C4-2B (cell line): ENCODE measurements around the gene NVL.

Experiments
- CTCF ChIP-seq: fragments of 450-650 bp; conservative IDR thresholded peaks from 2 replicates; pipeline ENCODE4 v1.5.1; 2017; ENCODE audit warnings: mild to moderate bottlenecking
- ZFX ChIP-seq: fragments of 450-650 bp; IDR thresholded peaks from 2 replicates; pipeline ENCODE4 v1.6.1; 2017

DNA sequence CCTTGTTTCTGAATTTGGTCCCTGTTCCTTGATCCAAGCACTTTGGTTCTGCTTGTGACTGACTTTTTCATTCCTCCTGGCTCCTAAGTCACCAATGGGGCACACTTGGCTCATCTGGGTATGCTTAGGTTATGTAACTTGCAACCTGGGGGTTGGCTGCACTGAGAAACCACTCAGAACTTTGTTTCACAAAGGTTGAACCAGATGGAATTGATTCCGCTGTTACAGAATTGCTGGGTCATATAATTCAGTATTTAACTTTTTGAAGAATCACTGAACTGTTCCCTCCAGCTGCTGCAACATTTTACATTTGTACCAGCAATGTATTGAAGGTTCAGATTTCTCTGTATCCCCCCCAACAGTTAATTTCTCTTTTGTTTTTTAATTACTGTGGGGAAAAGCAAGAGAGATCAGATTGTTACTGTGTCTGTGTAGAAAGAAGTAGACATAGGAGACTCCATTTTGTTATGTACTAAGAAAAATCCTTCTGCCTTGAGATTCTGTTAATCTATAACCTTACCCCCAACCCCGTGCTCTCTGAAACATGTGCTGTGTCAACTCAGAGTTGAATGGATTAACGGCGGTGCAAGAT, 9.6 kb upstream of the NVL start:
- no peak for TF ChIP-seq CTCF
- no peak for TF ChIP-seq ZFX
